ENCODE results near the gene BPIFB3.

- TF ChIP-seq CTCF (IDR thresholded peaks at IDR 0.05) (no peak), POLR2A (IDR thresholded peaks at IDR 0.05) (no peak)
These were observed 11.3 kb upstream of the BPIFB3 start for GRCh38 chr20:33042430-33042829.
